Pons (tissue), 1 donor: ENCODE data around the gene NUPR1.
"Not testable (repeated sequence)": the region's sequence is repeated elsewhere in the genome, so short reads cannot be mapped to it uniquely, and the experiment has no call there.

Experiments used
- DNase-seq: peaks from one replicate; pipeline ENCODE4 v3.0.0-alpha.2; 2016; ENCODE audit warnings: low spot score

The NUPR1 gene

GRCh38 chr16:28498666-28499381 lies 40.0 kb downstream of the NUPR1 start:
- DNase-seq, result no peak

- DNase-seq, result no peak
Measured at GRCh38 chr16:28497861-28498599, 40.7 kb downstream of the NUPR1 start.

GRCh38 chr16:28497386-28497785 lies 41.4 kb downstream of the NUPR1 start:
- no peak for DNase-seq

- no peak for DNase-seq
Measured at GRCh38 chr16:28496844-28497243, 41.9 kb downstream of the NUPR1 start.

GRCh38 chr16:28495795-28496749 lies 42.7 kb downstream of the NUPR1 start:
- DNase-seq, result no peak

GRCh38 chr16:28495098-28495793 lies 43.5 kb downstream of the NUPR1 start:
- no peak for DNase-seq

GRCh38 chr16:28494121-28494851 lies 44.5 kb downstream of the NUPR1 start, which contains the start of gene APOBR:
Gene APOBR, plus strand, starts transcription at chr16:28494643. Its CDS starts 39 bp downstream, at chr16:28494682.
- DNase-seq, result peak; percentile 72

GRCh38 chr16:28492511-28492910 lies 46.3 kb downstream of the NUPR1 start:
- no peak for DNase-seq

- DNase-seq, result peak; percentile 95
Measured at GRCh38 chr16:28491970-28492474, 46.8 kb downstream of the NUPR1 start, which contains the start of gene CLN3. Gene CLN3, minus strand, starts transcription at chr16:28492074. Its CDS starts 315 bp downstream, at chr16:28491759.

GRCh38 chr16:28491230-28491969 lies 47.4 kb downstream of the NUPR1 start:
- DNase-seq, result peak; percentile 31

- DNase-seq, result no peak
Measured at GRCh38 chr16:28486266-28486665, 52.5 kb downstream of the NUPR1 start.

GRCh38 chr16:28483361-28483760 lies 55.4 kb downstream of the NUPR1 start:
- DNase-seq, result not testable (repeated sequence)
